Mesendoderm (in vitro differentiated cells): ENCODE results near the gene CC2D2A.
A peak's percentile ranks its signal among the peaks of the same experiment; 100 is the strongest.

ENCODE experiments used
- DNase-seq: peaks from one replicate; pipeline ENCODE4 v3.0.0; 2013
- H2AK5ac ChIP-seq: 2 replicates; pipeline ENCODE4 v1.6.1; 2013; ENCODE audit warnings: low read length, inconsistent platforms
- H2BK120ac ChIP-seq: 2 replicates; pipeline ENCODE4 v1.6.1; 2013; ENCODE audit warnings: low read depth, mild to moderate bottlenecking, low read length, moderate library complexity, mixed read lengths
- H2BK15ac ChIP-seq: replicated peaks from 2 replicates; pipeline ENCODE4 v1.6.1; 2013; ENCODE audit warnings: low read depth, mild to moderate bottlenecking, moderate library complexity
- H2BK5ac ChIP-seq: 2 replicates; pipeline ENCODE4 v1.6.1; 2013; ENCODE audit warnings: low read length, inconsistent platforms
- H3K18ac ChIP-seq: 2 replicates; pipeline ENCODE4 v1.6.1; 2013; ENCODE audit warnings: mild to moderate bottlenecking, low read length, mixed read lengths
- H3K23ac ChIP-seq: one replicate; pipeline ENCODE4 v1.6.1; 2013; ENCODE audit warnings: low read length
- H3K27ac ChIP-seq: 2 replicates; pipeline ENCODE4 v1.5.1; 2013; ENCODE audit warnings: low read depth, mild to moderate bottlenecking, inconsistent platforms, low read length, moderate library complexity
- H3K27me3 ChIP-seq: 2 replicates; pipeline ENCODE4 v1.6.1; 2013; ENCODE audit warnings: low read length, control low read depth, mild to moderate bottlenecking, inconsistent platforms; ENCODE audit not compliant: insufficient read depth, poor library complexity
- H3K36me3 ChIP-seq: 2 replicates; pipeline ENCODE4 v1.6.1; 2013; ENCODE audit warnings: low read length, inconsistent platforms; ENCODE audit not compliant: control insufficient read depth, insufficient read depth
- H3K4ac ChIP-seq: one replicate; pipeline ENCODE4 v1.6.1; 2013; ENCODE audit warnings: low read depth, mild to moderate bottlenecking, low read length, moderate library complexity
- H3K4me1 ChIP-seq: 2 replicates; pipeline ENCODE4 v1.6.1; 2013; ENCODE audit warnings: low read depth, low read length, inconsistent platforms; ENCODE audit not compliant: control insufficient read depth
- H3K4me2 ChIP-seq: 2 replicates; pipeline ENCODE4 v1.6.1; 2013; ENCODE audit warnings: low read length
- H3K4me3 ChIP-seq: 2 replicates; pipeline ENCODE4 v1.5.1; 2013; ENCODE audit warnings: mild to moderate bottlenecking, low read length
- H3K56ac ChIP-seq: one replicate; pipeline ENCODE4 v1.6.1; 2013; ENCODE audit warnings: low read length
- H3K79me1 ChIP-seq: 2 replicates; pipeline ENCODE4 v1.6.1; 2013; ENCODE audit warnings: low read length, inconsistent platforms
- H3K79me2 ChIP-seq: 2 replicates; pipeline ENCODE4 v1.6.1; 2013; ENCODE audit warnings: mild to moderate bottlenecking, low read length; ENCODE audit not compliant: control insufficient read depth, insufficient read depth
- H3K9ac ChIP-seq: 2 replicates; pipeline ENCODE4 v1.6.1; 2013; ENCODE audit warnings: low read length, inconsistent platforms
- H4K5ac ChIP-seq: one replicate; pipeline ENCODE4 v1.6.1; 2013; ENCODE audit warnings: low read length
- H4K8ac ChIP-seq: one replicate; pipeline ENCODE4 v1.6.1; 2013; ENCODE audit warnings: low read depth, mild to moderate bottlenecking, control low read depth, low read length, moderate library complexity
- WGBS: extraction: QIAGEN DNeasy Blood & Tissue Kit; methylation state at CpG from one replicate; pipeline ENCODE4 v1.1.7; 2013; ENCODE audit warnings: low lambda C conversion rate, missing lambda C conversion rate; ENCODE audit not compliant: insufficient coverage; ENCODE audit errors: extremely low coverage; 5-methylcytosine and 5-hydroxymethylcytosine counted together

The CC2D2A gene

DNA sequence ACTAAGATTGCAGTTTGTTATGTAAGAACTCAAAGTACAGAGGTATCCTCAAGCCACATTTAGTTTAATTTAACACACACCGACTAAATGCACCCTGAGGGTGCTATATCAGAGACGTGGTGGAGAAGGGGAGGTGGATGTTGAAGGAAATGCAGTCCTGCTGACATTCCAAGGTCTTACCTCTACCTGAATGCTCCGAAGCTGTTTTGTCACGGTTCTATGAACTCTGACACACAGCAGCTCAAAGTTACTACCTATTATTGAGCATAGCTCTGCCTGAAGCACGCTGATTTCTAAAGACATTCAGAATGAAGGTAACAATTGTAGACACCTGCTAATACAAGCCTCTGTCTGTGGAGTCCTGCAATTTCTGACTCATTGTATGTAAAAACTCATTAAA lies 6.7 kb downstream of the CC2D2A start:
- H3K56ac ChIP-seq = no peak overlapping the region
- H3K36me3 ChIP-seq = no peaks in the 10 kb centered on the region
- no peak overlapping the region for H2BK15ac ChIP-seq
- no peak overlapping the region for H4K5ac ChIP-seq
- H3K27ac ChIP-seq = no peak overlapping the region
- no peak overlapping the region for H3K18ac ChIP-seq
- H2BK5ac ChIP-seq = no peak overlapping the region
- no peak overlapping the region for H3K4me2 ChIP-seq
- H3K4me3 ChIP-seq = no peak overlapping the region
- no peaks in the 10 kb centered on the region for H3K27me3 ChIP-seq
- H3K79me1 ChIP-seq = no peaks in the 10 kb centered on the region
- H3K79me2 ChIP-seq = no peaks in the 10 kb centered on the region
- no peak overlapping the region for H3K4ac ChIP-seq
- H3K23ac ChIP-seq = no peak overlapping the region
- no peak overlapping the region for H2AK5ac ChIP-seq
- H3K4me1 ChIP-seq = peaks cover 2% of the 10 kb centered on the region
- no peak overlapping the region for H2BK120ac ChIP-seq
- whole genome bisulfite sequencing = no CpG with 5 or more reads among the region's 5 CpGs
- no peak overlapping the region for H3K9ac ChIP-seq
- no peak overlapping the region for H4K8ac ChIP-seq
- no peak for DNase-seq

DNA sequence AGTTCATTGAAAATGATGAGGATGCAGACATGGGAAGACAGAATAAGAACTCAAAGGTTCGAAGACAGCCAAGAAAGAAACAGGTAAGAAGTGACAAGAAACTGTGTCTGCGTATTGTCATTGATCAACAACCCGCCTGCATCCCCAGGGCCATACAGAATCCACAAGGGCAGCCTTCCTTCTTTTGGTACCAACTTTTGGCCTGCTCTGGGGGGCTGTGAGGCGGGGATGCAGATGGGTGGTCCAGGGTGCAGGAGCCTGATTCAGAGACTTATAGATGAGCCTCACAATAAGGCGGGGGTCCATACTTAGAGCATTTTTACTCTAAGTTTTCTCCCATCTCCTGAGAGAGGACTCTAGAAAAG lies 9.0 kb downstream of the CC2D2A start:
- peaks cover 2% of the 10 kb centered on the region for H3K4me1 ChIP-seq
- no peaks in the 10 kb centered on the region for H3K36me3 ChIP-seq
- no peak overlapping the region for H3K27ac ChIP-seq
- H3K27me3 ChIP-seq = no peaks in the 10 kb centered on the region
- no peak overlapping the region for H3K56ac ChIP-seq
- H3K4me3 ChIP-seq = no peak overlapping the region
- no peaks in the 10 kb centered on the region for H3K79me2 ChIP-seq
- H4K8ac ChIP-seq = no peak overlapping the region
- H3K79me1 ChIP-seq = no peaks in the 10 kb centered on the region
- no peak overlapping the region for H2BK120ac ChIP-seq
- H2BK5ac ChIP-seq = no peak overlapping the region
- H3K4ac ChIP-seq = no peak overlapping the region
- no peak overlapping the region for H3K23ac ChIP-seq
- H3K18ac ChIP-seq = no peak overlapping the region
- no CpG with 5 or more reads among the region's 5 CpGs for WGBS
- H3K4me2 ChIP-seq = no peak overlapping the region
- H4K5ac ChIP-seq = no peak overlapping the region
- H3K9ac ChIP-seq = no peak overlapping the region
- H2BK15ac ChIP-seq = no peak overlapping the region
- H2AK5ac ChIP-seq = no peak overlapping the region
- no peak for DNase-seq

DNA sequence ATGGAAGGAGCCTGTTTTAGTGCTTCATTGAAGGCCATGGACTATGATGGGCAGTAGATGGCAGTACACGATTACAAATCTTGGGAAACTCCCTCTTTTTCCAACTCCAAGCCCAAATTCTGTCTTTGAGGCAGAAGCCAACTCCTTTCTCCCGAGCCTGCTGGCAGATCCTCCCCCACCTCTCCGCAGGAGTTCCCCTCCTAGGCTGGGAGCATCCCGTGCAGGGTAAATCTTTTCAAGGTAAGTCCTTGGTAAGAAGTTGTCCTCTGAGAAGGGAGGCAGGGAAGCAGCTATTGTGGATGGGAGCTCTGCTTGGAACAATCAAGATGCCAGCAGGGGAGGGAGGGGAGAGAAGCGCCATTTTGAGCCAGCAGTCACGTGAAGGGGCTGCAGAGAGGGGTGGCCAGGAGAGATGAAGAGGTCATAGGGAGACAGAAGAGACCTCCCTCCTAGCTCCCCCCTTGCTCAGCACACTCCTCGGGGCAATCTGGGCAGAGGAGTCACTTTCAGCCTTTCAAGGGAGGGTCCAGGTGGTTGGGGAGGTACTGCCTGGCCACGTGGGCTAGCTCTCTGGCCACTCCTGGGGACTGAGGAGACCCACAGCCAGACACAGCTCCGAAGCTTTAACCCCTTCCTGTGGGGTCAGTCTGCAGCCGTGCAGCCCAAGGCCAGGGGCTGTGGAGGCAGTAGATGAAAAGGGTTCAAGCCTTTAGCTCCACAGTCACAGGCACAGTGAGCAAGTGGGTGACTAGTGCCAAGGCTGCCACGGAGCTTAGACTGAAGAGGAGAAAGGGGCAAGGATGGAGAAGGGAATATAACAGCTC lies 9.6 kb downstream of the CC2D2A start:
- Histone ChIP-seq H3K4me2 (peak overlapping the region; percentile 98), H3K4me1 (no peaks in the 10 kb centered on the region), H2BK120ac (no peak overlapping the region), H3K56ac (peak overlapping the region; percentile 93), H3K79me2 (no peaks in the 10 kb centered on the region), H4K5ac (peak overlapping the region; percentile 96), H4K8ac (no peak overlapping the region), H3K4me3 (peak overlapping the region; percentile 79), H2AK5ac (no peak overlapping the region), H3K18ac (peak overlapping the region; percentile 33), H3K23ac (no peak overlapping the region), H3K4ac (peak overlapping the region; percentile 82), H2BK5ac (peak overlapping the region; percentile 96), H3K27me3 (no peaks in the 10 kb centered on the region), H2BK15ac (no peak overlapping the region), H3K79me1 (no peaks in the 10 kb centered on the region), H3K36me3 (no peaks in the 10 kb centered on the region), H3K27ac (peak overlapping the region; percentile 33), H3K9ac (peak overlapping the region; percentile 94)
- no CpG with 5 or more reads among the region's 11 CpGs for WGBS
- peak; percentile 97 for DNase-seq

DNA sequence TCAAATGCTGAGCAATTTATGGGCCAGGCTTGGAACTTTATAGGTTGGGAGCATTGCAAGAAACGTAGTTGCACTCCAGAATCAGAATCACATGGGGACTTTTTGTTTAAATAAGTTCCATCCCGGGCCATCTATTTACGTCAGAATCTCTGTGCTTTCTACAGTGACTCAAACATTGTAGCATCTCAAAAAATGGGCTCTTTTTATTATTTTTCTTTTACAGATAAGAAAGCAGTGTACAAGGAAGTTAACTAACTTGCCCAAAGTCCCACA lies 10.2 kb downstream of the CC2D2A start:
- no peaks in the 10 kb centered on the region for H3K79me1 ChIP-seq
- H3K4ac ChIP-seq = peak overlapping the region; percentile 82
- H2BK5ac ChIP-seq = no peak overlapping the region
- no peak overlapping the region for H3K23ac ChIP-seq
- H3K56ac ChIP-seq = peak overlapping the region; percentile 93
- H3K4me2 ChIP-seq = peak overlapping the region; percentile 98
- WGBS = no CpG with 5 or more reads among the region's 3 CpGs
- H2BK120ac ChIP-seq = no peak overlapping the region
- no peak overlapping the region for H2BK15ac ChIP-seq
- H3K27me3 ChIP-seq = no peaks in the 10 kb centered on the region
- no peak overlapping the region for H3K4me3 ChIP-seq
- no peaks in the 10 kb centered on the region for H3K36me3 ChIP-seq
- peak overlapping the region; percentile 8 for H4K5ac ChIP-seq
- peak overlapping the region; percentile 94 for H3K9ac ChIP-seq
- DNase-seq = no peak
- H3K4me1 ChIP-seq = no peaks in the 10 kb centered on the region
- peak overlapping the region; percentile 33 for H3K18ac ChIP-seq
- H3K27ac ChIP-seq = peak overlapping the region; percentile 33
- H3K79me2 ChIP-seq = no peaks in the 10 kb centered on the region
- no peak overlapping the region for H4K8ac ChIP-seq
- H2AK5ac ChIP-seq = no peak overlapping the region

DNA sequence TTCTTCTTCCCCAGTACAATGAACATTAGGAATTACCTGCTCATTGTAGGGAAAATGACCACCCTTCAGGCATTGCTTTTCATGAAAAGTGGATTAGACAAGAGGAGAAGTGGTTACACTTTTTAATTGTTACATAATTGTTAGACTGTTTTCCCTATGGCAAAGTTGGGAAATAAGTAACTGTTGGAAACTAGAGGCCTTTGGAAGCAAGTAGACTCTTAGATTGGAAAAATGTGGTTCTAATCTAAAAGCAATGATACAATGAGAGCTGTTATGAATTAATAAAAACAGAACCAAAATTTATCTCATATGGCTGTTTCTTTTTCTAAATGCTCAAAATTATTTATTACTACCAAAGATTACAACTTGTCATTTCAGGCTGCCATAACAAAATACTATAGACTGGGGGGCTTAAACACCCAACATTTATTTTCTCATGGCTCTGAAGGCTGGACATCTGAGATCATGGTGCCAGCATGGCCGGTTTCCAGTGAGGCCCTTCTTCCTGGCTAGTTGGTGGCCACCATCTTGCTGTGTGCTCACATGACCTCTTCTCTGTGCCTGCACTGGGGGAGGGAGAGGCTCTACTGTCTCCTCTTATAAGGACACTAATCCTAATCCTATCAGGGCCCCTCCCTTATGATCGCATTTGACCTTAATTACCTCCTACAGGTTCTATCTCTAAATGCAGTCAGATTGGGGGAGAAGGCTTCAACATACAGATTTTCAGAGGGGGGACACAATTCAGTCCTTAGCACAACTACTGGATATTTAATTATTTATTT lies 12.5 kb downstream of the CC2D2A start:
- Histone ChIP-seq H3K4me3 (no peak overlapping the region), H2BK120ac (no peak overlapping the region), H3K4ac (no peak overlapping the region), H2AK5ac (no peak overlapping the region), H3K79me1 (no peaks in the 10 kb centered on the region), H3K56ac (no peak overlapping the region), H3K79me2 (no peaks in the 10 kb centered on the region), H4K8ac (no peak overlapping the region), H3K4me1 (no peaks in the 10 kb centered on the region), H3K27ac (no peak overlapping the region), H2BK15ac (no peak overlapping the region), H3K9ac (no peak overlapping the region), H3K23ac (no peak overlapping the region), H3K18ac (no peak overlapping the region), H3K36me3 (no peaks in the 10 kb centered on the region), H3K4me2 (no peak overlapping the region), H2BK5ac (no peak overlapping the region), H4K5ac (no peak overlapping the region), H3K27me3 (no peaks in the 10 kb centered on the region)
- no CpG with 5 or more reads among the region's 2 CpGs for WGBS
- peak; percentile 56 for DNase-seq
